GM19239 (cell line): ENCODE data around the gene GALNT14.
"Not testable (repeated sequence)": the region's sequence is repeated elsewhere in the genome, so short reads cannot be mapped to it uniquely, and the experiment has no call there.

Experiments used
- DNase-seq: peaks from one replicate; pipeline ENCODE4 v3.0.0; 2011; ENCODE audit warnings: low spot score; ENCODE audit not compliant: insufficient read length
- FAIRE-seq: peaks from 2 replicates; lab custom pipeline; 2011; peaks lifted over from hg19 to GRCh38; lab: Jason Lieb, UNC

The GALNT14 gene, protein sequence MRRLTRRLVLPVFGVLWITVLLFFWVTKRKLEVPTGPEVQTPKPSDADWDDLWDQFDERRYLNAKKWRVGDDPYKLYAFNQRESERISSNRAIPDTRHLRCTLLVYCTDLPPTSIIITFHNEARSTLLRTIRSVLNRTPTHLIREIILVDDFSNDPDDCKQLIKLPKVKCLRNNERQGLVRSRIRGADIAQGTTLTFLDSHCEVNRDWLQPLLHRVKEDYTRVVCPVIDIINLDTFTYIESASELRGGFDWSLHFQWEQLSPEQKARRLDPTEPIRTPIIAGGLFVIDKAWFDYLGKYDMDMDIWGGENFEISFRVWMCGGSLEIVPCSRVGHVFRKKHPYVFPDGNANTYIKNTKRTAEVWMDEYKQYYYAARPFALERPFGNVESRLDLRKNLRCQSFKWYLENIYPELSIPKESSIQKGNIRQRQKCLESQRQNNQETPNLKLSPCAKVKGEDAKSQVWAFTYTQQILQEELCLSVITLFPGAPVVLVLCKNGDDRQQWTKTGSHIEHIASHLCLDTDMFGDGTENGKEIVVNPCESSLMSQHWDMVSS

DNA sequence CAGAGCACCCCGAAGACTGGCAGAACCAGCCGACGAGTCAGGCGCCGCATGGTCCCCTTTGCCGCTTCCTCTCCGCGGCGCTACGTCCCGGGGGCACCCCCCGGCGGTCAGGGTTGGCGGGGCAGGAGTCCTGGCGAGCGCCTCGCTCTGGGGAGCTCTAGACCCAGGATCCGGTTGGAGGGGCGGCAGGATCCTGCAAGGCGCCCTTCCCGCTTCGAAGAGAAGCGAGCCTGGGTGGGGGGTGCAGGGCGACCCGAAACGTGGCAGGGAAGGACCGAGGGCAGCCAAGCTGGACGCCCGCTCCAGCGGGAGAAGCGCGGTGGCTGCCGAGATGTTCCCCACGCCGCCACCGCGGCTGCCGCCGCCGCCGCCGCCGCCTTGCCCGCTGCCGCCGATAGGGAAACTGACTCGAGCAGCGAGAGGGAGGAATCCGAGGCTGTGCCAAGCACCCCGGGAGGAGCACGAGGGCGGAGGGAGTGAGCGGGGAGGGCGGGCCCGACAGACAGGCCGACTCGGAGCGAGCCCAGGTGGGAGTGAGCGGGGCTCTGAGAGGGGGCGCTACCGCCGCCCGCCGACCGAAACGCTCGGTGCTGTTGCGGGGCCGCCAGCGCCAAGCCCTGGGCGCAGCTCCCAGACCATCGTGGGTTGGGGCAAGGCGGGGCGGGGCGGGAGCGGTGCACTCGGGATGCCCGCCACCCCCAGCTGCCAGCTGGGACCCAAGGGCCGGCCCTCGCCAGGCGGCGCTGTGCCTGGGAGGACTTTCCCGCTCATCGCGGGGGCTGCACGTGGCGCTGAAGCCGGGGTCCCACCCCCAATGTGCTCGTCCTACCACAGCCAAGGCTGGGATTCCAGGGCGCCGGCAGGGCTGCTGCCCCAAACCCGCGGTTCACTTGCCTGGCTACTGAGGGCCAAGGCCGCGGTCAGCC lies at the start of gene GALNT14:
TSS of gene GALNT14 (minus strand) at position 404 of the 926 bp plus-strand sequence. CDS start at position 50, 354 bp downstream.
- DNase-seq (peak; percentile 40), FAIRE-seq (no peak)

DNA sequence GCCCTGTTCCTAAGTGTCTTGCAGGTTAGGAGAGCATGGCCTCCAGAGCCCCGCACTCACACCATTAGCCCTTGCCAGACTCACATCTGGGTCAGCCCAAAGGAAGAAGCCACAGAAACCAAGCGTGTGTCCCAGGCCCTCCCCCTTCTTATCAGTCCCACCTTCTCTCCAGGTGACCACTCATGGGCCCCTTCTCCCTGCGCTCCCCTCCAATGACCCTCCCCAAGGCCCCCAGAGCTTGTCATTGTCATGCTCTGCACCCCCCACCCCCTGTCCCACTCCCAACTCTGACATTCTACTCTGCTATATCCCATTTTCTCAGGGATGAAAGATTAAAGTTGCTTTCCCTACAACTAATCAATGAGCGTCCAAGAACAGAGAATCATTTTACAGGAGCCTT lies 48.9 kb upstream of the GALNT14 start:
- DNase-seq (no peak), FAIRE-seq (no peak)

DNA sequence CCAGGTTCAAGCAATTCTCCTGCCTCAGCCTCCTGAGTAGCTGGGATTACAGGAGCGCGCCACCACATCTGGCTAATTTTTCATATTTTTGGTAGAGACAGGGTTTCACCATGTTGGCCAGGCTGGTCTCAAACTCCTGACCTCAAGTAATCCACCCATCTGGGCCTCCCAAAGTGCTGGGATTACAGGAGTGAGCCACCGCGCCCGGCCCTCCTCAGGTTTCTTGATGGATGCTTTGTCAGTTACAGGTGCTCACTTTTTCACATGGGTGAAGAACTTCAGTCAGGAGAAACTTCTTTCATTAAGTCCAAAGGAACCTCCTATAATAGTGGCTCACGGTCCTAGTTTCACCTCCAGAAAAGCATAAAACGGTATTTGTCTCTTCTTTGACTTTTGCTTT lies 45.7 kb upstream of the GALNT14 start:
- DNase-seq, FAIRE-seq: not testable (repeated sequence)

DNA sequence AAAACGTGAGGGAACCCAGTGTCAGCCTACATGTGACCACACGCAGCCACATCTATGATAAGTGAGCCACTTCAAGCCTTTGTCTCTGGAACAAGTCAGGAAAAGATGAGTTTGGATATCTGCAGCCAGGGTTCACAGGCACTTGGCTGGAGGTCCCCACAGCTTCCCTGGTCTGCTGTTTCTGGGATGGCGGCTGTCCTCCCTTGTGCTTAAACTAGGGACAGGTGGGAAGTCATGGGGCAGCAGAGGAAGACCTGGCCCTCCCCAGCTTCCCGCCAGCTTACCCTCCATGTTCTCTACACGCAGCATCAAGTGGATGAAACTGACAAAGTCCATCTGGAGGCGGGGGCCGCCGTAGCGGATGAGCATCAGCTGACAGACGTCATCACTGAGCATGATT lies 38.5 kb upstream of the GALNT14 start:
- FAIRE-seq: no peak
- DNase-seq: no peak

DNA sequence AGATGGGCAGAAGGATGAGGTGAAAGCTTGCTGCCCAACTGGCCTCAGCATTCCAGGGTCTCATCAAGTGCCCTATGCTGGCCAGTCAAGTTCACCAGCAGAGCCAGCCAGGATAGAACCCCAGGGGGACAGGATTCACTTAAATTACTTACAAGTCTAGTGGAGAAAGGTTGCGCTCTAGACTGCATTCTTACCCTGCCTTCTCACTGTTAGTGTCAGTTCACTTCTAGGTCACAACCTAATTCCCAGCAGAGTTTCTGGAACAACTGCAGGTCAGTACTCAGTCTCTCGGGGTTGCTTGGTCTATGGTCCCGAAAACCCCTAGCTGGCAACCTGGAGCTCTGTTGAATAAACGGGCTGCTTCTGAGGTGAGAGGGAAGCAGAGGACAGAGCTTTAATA lies 32.9 kb upstream of the GALNT14 start:
- FAIRE-seq (no peak), DNase-seq (no peak)

DNA sequence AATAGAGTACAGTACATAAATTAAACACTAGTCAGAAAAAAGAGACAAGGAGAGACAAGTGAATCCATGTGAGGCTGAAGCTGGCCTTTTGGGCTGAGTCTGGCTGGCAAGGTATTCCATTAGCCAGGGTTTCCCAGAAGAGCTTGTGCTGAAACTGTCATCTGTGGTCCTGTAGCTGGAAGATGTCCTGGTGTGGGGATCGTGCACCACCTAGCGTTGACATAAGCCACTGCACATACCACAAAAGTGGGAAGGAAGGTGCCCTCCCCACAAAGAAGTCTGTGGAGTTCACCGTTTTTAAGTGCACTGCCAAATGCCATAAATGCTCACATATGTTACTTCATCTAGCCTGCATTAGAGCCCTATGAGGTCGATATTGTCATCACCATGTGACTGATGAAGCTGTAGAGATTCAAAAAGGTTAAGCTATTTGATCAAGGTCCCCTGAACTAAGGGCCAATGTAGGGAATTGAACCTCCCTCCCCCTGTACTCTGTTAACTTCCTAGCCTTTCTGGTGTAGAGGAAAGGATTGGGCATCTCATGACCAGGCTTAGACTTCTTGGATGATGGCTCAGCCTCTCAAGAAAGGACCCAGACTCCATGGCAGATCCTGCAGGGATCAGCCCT lies 31.9 kb upstream of the GALNT14 start:
- peak; percentile 79 for FAIRE-seq
- peak; percentile 47 for DNase-seq

DNA sequence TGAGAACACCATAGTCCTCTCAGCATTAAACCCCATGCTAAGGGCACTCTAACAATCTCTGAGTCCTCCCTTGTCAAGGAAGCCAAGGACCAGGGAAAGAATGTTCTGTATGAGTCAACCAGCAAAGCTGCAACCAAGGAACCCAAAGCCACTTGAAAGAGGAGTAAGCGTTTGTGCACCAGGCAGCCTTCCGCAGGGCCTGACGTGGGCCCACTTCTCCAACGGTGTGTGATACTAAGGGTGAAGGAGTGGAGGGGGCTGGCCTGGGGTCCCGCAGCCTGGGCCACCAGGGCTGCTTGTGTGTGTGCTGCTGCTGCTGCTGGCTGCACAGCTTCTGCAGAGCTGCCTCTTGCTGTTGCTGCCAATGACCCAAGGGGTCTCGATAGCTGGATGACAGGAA lies 30.1 kb upstream of the GALNT14 start:
- FAIRE-seq: no peak
- DNase-seq: no peak

DNA sequence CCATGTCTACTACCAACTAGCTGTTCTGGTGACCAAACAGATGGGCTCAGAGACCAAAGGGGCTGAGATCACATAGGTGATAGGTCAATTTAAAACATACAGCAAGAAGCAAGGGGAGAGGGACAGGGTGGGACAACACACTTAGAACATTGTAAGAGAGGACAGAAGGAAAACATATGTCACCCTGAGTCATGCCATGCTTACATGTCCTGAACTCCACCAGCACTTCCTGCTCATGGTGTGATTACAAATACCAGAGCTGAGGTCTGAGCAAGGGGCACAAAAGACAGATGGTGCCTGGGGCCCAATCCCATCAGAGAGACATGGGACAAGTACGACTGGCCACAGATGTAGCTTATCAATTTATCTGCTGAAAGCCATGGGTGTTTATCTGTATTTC lies 28.7 kb upstream of the GALNT14 start:
- DNase-seq (no peak), FAIRE-seq (no peak)

DNA sequence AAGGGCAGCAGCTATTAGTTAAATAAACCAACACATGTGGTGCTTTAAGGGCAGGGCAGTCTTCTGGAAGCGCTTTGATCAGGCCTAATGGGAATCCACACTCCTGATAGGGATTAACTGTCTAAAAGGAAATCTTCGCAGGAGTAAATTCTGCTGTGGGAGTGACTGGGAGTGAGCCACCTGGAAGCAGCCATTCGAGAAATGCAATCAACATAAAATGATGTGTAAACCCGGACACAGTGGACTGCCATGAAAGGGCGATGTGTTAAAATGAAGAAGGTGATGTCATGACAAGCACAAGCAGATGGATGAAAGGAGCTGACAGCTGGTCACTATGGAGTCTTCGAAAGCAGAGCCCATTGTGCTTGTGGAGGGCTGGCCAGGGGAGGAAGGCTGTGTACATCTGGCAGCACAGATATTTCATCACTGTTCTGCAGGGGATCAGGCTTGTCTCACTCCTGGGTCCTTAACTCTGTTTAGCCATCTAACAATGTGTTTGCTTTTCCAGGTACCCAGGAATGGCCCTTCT lies 24.8 kb upstream of the GALNT14 start:
- DNase-seq (no peak), FAIRE-seq (no peak)

DNA sequence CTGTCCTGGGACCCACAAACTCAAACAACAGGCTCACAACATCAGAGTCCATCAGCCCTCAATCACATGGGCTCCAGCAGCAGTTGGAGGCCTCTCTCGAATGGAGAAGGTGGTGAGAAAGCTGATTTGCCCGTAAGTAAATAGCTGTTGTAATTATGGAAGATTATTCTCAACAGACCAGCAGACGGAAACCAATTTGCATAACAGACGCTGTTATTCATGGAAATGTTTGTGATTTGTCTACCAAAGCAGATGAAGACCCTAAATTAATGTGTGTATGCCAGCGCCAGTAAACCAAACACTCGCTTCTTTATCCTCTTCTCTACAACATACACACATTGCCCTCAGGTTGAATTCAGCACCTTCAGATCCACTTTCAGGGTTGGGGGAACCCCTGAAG lies 23.4 kb upstream of the GALNT14 start:
- no peak for DNase-seq
- FAIRE-seq: no peak

DNA sequence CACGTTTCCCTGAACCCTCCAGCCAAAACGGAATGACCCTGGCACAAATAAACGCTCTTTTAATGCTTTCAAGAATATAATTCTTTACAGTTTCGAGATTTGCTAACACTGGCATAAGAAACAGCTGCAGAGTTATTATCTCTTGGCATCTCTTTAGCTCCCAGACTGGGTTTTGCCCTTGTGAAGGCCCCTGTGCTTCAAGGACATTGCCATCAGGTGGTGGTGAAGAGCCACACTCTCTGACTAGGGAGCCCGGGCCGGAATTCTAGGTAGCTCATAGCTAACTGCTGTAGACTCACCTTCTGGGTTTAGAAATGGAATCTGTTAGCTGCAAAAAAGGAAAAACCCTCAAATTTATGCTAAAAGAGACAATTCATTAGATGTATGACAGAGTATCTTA lies 13.3 kb upstream of the GALNT14 start:
- DNase-seq (no peak), FAIRE-seq (no peak)

DNA sequence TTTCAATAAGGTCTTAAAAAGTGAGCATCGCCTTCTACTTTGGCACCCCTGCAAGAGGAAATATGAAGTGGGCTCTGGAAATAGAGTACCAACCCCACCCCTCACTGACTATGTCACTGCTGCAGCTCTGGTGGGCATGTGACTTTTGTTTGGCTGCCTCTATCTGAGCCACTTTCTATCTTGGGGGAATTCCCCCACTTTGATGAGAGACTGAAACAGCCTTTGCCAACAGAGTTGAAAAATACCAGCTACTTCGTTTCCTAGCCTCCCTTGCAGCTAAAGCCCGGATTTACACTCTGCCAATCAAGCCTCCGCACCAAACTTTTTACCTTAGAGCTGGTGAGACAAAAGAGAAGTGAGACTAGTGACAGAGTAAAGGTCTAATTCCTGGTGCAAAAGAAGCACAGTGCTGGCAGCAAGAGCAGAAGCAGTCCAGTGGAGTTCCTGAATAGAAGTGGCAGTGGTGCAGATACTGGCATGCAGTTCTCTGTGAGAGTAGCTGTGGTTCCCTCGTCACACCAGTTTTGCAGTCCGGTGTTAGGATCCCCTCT lies 12.0 kb upstream of the GALNT14 start:
- DNase-seq: no peak

DNA sequence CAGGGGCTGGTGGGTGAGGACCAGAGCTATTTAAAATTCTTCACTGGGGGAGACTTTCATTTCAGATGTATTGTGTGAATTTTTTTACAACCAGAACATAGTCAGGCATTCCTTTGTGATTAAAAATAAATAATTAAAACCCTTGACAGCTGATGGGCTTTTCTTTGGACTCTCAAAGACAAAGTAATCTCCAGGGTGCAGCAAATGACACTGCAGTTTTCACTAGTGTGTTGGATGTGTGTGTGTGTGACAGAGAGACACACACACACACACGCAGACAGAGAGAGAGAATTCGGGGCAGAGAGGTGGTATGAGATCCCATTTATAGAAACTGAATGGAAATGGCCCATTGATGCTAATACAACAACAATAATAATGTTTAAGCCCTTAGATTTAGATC lies 10.3 kb upstream of the GALNT14 start:
- DNase-seq: no peak
- FAIRE-seq: no peak

More for the DNA sequence above, 12.0 kb upstream of the GALNT14 start:
- FAIRE-seq: no peak

DNA sequence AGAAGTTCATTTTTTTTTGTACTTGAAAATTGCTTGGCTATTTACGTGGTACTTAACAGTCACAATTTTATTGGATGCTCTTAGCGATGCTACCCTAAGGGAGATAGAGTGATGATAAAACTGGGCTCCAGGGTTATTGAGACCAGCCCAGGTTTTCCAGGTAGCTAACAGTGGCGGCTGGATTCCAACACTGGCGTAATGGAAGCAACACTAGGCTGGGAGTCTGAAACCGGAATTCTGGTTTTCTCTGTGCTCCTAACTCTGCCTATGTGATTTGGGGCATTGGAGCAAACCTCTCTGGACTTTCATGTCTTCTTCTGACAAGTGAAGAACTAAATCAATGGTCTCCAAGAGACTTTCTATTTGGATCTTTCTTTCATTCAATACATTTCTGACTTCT lies 9.4 kb upstream of the GALNT14 start:
- DNase-seq: no peak
- no peak for FAIRE-seq

DNA sequence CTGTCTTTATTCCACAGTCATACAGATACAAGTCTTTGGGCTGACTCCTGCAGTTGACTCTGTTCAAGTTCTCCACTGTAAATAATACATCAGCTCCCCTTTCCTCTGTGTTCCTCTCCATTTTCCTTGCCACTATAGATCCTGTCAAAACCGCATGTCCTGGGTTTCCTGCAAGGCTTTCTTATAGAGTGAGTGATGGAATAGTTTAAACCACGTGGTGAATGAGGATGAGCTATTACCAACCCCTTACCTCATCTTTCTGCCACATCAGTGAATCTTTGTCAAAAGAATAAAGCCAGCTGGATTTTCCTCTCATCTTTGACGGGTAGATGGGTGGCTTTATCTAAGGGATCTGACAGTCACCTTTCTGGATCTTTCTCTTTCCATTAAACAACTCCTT lies 3.9 kb upstream of the GALNT14 start:
- FAIRE-seq (no peak), DNase-seq (no peak)

DNA sequence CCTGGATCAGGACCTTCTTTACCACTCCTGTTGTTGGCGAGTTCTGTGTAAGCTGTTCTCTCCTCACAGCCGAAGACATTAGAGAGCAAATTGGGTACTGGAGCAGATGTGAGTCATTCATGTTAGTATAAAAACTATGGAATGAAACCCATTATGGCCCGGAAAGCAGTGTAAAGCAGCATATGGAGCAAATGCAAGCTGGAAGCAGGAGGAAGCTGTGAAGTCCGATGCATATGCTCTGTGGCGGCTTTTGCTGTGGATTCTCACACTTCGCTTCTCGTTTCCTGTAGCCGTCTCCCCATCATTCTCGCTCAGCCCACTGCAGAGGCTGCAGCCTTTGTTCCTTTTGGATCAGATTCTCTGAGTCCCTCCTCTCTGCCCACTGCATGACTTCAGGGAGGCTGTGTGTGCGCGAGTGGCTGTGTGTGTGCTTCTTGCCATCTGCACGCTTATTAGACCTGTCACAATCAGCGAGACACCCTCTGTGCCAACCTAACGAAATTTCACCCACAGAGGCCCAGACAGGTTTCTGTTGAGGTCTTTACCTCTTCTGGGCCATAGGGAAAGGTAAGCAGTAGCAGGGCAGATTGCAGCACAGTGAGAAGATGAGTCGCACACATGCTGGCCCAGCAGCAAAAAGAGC lies 3.3 kb upstream of the GALNT14 start:
- FAIRE-seq (no peak), DNase-seq (no peak)

DNA sequence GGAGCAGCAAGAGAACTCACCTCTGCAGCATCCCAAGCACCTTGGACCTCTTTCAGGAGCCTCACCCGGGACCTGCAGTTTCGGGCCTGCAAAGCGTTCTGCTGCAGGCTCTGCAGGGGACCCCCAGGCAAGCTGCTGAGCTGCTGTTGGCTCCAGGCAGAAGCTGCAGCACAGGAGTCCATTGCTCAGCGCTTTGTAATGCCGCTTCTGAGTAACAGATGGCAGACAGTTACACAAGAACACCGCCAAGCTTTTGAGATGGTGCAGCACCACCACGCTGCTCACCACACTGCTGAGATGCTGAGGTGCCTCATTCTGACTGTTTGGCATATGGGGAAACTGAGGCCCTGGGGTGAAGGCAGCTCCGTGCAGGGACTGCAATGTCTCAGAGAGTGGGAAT lies 1.9 kb upstream of the GALNT14 start:
- DNase-seq: no peak
- FAIRE-seq: no peak

DNA sequence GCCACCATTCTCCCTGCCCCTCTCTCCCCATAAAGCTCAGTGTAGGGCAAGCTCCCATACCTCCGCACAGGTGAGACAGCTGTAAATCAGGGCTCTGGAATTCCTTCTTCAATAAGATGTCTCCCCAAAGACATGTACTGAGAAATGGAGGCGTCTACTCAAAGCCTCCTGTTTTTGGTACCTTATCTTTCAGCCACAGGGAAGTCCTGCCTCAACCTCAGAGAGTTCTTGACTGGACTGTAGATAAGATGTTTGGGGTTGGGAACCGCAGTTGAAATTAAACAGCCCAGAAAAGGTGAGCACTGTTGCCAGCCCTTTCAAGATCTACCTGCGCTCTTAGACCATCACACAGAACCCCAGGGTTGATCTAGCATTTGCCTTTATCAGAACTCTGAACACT lies 1.4 kb upstream of the GALNT14 start:
- FAIRE-seq (no peak), DNase-seq (no peak)

DNA sequence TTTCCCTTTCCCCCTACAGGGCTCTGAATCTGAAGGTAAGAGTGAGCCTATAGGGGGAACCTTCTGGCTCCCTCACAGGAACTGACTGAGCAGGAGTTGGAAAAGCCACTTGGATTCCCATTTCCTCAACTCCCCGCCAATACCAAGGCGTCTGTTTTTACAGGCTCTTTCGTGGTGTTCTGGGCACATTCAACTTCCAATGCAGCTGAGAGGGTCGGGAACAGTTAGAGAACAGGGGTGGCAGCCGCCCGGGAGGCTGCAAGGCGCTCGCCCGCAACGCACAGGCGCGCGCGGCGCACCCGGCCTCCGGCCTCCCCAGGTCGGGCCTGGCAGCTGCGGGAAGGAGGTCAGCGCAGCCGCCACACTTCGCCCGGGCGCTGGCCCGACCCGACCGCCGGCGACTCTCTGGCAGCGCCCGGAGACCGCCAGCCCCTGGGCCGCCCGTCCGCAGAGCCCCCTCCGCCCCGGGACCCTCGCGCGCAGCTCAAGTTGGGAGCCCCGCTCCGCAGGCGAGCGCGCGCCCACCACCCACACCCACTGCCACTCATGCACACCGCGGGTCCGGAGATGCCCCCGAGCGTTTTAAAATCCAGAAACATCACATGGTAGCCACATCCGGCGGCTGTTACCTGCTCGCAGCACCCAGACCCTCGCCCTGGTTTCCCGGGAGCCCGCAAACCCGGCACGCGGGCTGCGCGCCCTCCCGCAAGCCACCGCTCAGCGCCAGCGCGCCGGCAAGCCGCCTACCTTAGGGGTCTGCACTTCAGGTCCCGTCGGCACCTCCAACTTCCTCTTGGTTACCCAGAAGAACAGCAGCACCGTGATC lies 816 bp downstream of the GALNT14 start:
- DNase-seq (no peak), FAIRE-seq (no peak)
